ENCODE data around the gene ETHE1.

The ETHE1 gene

GRCh38 chr19:43488179-43488578 is 38.8 kb downstream of the ETHE1 start:
- TF ChIP-seq Cebpa-rat (IDR thresholded peaks at IDR 0.05): no peak
- Histone ChIP-seq H3K9ac (peak overlapping the region in 1 of 11 experiments; percentile 25; a peak in 1 of 22 replicates), H3K4me2 (peak overlapping the region; percentile 58 to 92 (median 83)), H3K36me3 (peaks cover 0 to 15% (median 5%) of the 10 kb centered on the region in 11 experiments; a peak in 10 of 22 replicates), H3K9me3 (replicated peaks in 1 of 11) (no peaks in the 10 kb centered on the region), H4K20me1 (no peaks in the 10 kb centered on the region), H3K4me3 (no peak overlapping the region), H3K27ac (peak overlapping the region in 9 of 11 experiments; percentile 9 to 70 (median 44); a peak in 14 of 22 replicates), H3K27me3 (no peaks in the 10 kb centered on the region), H3K4me1 (peaks cover 49 to 68% (median 56%) of the 10 kb centered on the region in 10 experiments)

- Histone ChIP-seq H3K27me3 (no peaks in the 10 kb centered on the region), H3K4me1 (peaks cover 47 to 58% (median 53%) of the 10 kb centered on the region in 10 experiments), H3K9ac (peak overlapping the region in 2 of 11 experiments; percentile 2 to 7; a peak in 1 of 22 replicates), H3K36me3 (peaks cover 0 to 14% (median 4%) of the 10 kb centered on the region in 11 experiments; a peak in 7 of 22 replicates), H4K20me1 (no peaks in the 10 kb centered on the region), H3K4me3 (no peak overlapping the region), H3K9me3 (replicated peaks in 1 of 11) (no peaks in the 10 kb centered on the region), H3K4me2 (peak overlapping the region in 9 of 11 experiments; percentile 58 to 92 (median 84); a peak in 17 of 22 replicates), H3K27ac (peak overlapping the region in 9 of 11 experiments; percentile 12 to 60 (median 48); a peak in 11 of 22 replicates)
- no peak for TF ChIP-seq Cebpa-rat (IDR thresholded peaks at IDR 0.05)
Observed at GRCh38 chr19:43486412-43486811, 40.6 kb downstream of the ETHE1 start.

DNA sequence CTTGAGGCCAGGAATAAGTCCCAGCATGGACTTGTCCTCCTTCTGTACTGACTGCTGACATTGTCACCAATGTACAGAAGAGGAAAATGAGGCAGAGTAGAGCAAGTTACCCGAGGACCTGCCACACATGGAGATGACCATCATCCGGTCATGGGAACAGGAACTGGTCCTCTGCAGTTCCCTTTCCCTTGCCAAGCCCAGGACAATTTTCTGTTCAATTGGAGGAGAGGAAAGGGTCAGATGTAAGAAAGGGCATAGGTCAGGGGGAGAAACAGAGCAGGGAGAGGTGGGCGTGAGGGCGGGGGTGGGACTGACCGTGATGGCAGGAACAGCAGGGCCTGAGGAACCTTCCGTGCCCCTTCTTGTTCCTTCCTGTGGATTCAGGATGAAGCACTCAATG is 41.0 kb downstream of the ETHE1 start:
- peak overlapping the region in 5 of 11 experiments; percentile 58 to 90 (median 83); a peak in 9 of 22 replicates for H3K4me2 ChIP-seq
- H3K27ac ChIP-seq: peak overlapping the region in 6 of 11 experiments; percentile 16 to 60 (median 49); a peak in 6 of 22 replicates
- H3K9me3 ChIP-seq (replicated peaks in 1 of 11): no peaks in the 10 kb centered on the region
- H3K27me3 ChIP-seq: no peaks in the 10 kb centered on the region
- H4K20me1 ChIP-seq: no peaks in the 10 kb centered on the region
- peaks cover 0 to 14% (median 4%) of the 10 kb centered on the region in 11 experiments; a peak in 8 of 22 replicates for H3K36me3 ChIP-seq
- peaks cover 42 to 54% (median 49%) of the 10 kb centered on the region in 10 experiments for H3K4me1 ChIP-seq
- no peak overlapping the region for H3K9ac ChIP-seq
- TF ChIP-seq Cebpa-rat (IDR thresholded peaks at IDR 0.05): no peak
- no peak overlapping the region for H3K4me3 ChIP-seq

- Histone ChIP-seq H3K36me3 (peaks cover 0 to 12% (median under 1%) of the 10 kb centered on the region in 11 experiments; a peak in 8 of 22 replicates), H3K4me3 (no peak overlapping the region), H3K27me3 (no peaks in the 10 kb centered on the region), H4K20me1 (no peaks in the 10 kb centered on the region), H3K27ac (no peak overlapping the region), H3K9me3 (replicated peaks in 1 of 11) (no peaks in the 10 kb centered on the region), H3K4me1 (peaks cover 16 to 28% (median 25%) of the 10 kb centered on the region in 10 experiments), H3K4me2 (no peak overlapping the region), H3K9ac (no peak overlapping the region)
- TF ChIP-seq Cebpa-rat (IDR thresholded peaks at IDR 0.05): no peak
Observed at GRCh38 chr19:43483281-43483680, 43.7 kb downstream of the ETHE1 start.

DNA sequence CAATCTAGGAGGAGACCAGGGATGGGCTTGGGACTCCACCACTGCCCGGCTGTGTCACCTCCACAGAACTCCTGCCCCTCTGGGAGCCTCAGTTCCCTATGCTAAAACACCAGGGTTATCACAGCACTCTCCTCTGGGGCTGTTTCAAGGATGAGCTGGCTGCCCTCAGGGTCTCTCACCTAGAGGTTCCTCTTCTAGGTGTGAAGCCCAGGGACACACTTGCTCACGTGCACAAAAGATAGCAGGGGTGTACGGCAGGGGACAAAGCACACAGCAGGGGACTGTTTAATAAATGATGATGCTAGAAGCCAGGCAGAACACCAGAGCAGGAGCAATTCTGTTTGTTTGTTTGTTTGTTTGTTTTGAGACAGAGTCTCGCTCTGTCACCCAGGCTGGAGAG is 44.8 kb downstream of the ETHE1 start:
- Histone ChIP-seq H3K4me2 (no peak overlapping the region), H3K9me3 (replicated peaks in 1 of 11) (no peaks in the 10 kb centered on the region), H3K27me3 (no peaks in the 10 kb centered on the region), H3K27ac (no peak overlapping the region), H3K9ac (0 out of 22 replicates have a peak overlapping the region, but pooled peaks of 1 of the 11 experiments have one; percentile 15), H3K36me3 (peaks cover 0 to 22% (median 10%) of the 10 kb centered on the region in 11 experiments; a peak in 15 of 22 replicates), H3K4me3 (no peak overlapping the region), H3K4me1 (peaks cover 6 to 17% (median 14%) of the 10 kb centered on the region in 10 experiments; a peak in 19 of 20 replicates), H4K20me1 (no peaks in the 10 kb centered on the region)
- TF ChIP-seq Cebpa-rat (IDR thresholded peaks at IDR 0.05): no peak

- Histone ChIP-seq H3K27me3 (no peaks in the 10 kb centered on the region), H3K4me3 (no peak overlapping the region), H3K27ac (no peak overlapping the region), H3K9me3 (replicated peaks in 1 of 11) (no peaks in the 10 kb centered on the region), H3K4me2 (no peak overlapping the region), H4K20me1 (no peaks in the 10 kb centered on the region), H3K9ac (0 out of 22 replicates have a peak overlapping the region, but pooled peaks of 1 of the 11 experiments have one; percentile 15), H3K36me3 (peaks cover 0 to 27% (median 10%) of the 10 kb centered on the region in 11 experiments; a peak in 15 of 22 replicates), H3K4me1 (peaks cover under 1 to 13% (median 9%) of the 10 kb centered on the region in 10 experiments; a peak in 18 of 20 replicates)
- TF ChIP-seq Cebpa-rat (IDR thresholded peaks at IDR 0.05): no peak
Observed at GRCh38 chr19:43481701-43482100, 45.3 kb downstream of the ETHE1 start.

GRCh38 chr19:43480574-43480973 is 46.4 kb downstream of the ETHE1 start:
- TF ChIP-seq Cebpa-rat (IDR thresholded peaks at IDR 0.05): no peak
- Histone ChIP-seq H3K27me3 (no peaks in the 10 kb centered on the region), H3K9me3 (replicated peaks in 1 of 11) (no peaks in the 10 kb centered on the region), H4K20me1 (no peaks in the 10 kb centered on the region), H3K27ac (no peak overlapping the region), H3K4me1 (peaks cover 4 to 7% (median 6%) of the 10 kb centered on the region in 10 experiments; a peak in 19 of 20 replicates), H3K4me3 (no peak overlapping the region), H3K9ac (no peak overlapping the region), H3K36me3 (peaks cover 0 to 35% (median 14%) of the 10 kb centered on the region in 11 experiments; a peak in 14 of 22 replicates), H3K4me2 (no peak overlapping the region)

- Histone ChIP-seq H4K20me1 (no peaks in the 10 kb centered on the region), H3K4me3 (no peak overlapping the region), H3K27ac (no peak overlapping the region), H3K27me3 (no peaks in the 10 kb centered on the region), H3K9me3 (replicated peaks in 1 of 11) (no peaks in the 10 kb centered on the region), H3K4me2 (no peak overlapping the region), H3K4me1 (peaks cover 8 to 12% (median 10%) of the 10 kb centered on the region in 10 experiments), H3K36me3 (peaks cover 0 to 35% (median 14%) of the 10 kb centered on the region in 11 experiments; a peak in 14 of 22 replicates), H3K9ac (no peak overlapping the region)
- no peak for TF ChIP-seq Cebpa-rat (IDR thresholded peaks at IDR 0.05)
Observed at GRCh38 chr19:43479961-43480561, 46.9 kb downstream of the ETHE1 start.

DNA sequence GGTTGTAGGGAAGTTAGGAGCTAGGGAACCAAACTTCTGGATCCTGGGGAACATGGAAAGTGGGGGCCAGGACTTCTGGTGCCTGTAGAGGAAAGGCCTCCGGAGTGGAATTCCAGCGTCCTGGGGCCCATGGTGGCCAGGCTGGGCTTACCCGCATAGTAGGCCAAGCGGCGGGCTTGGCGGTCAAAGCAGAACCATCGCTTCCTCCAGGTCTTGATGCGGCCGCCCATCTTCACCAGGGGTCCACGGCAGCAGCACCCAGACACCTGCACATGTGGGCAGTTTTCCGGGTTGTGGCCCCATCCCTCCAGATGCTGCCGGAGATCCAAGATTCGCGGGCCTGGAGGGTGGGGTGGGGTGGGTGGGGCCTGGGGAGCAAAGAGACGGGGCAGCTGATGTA is 47.8 kb downstream of the ETHE1 start:
- Histone ChIP-seq H3K36me3 (peaks cover 0 to 35% (median 11%) of the 10 kb centered on the region in 11 experiments; a peak in 14 of 22 replicates), H3K9me3 (replicated peaks in 1 of 11) (no peaks in the 10 kb centered on the region), H3K4me2 (no peak overlapping the region), H3K27me3 (no peaks in the 10 kb centered on the region), H3K9ac (no peak overlapping the region), H4K20me1 (no peaks in the 10 kb centered on the region), H3K27ac (no peak overlapping the region; a peak in 1 of 22 replicates), H3K4me1 (peaks cover 13 to 21% (median 18%) of the 10 kb centered on the region in 10 experiments), H3K4me3 (no peak overlapping the region)
- TF ChIP-seq Cebpa-rat (IDR thresholded peaks at IDR 0.05): no peak

Measured in BLaER1 treated with 17β-estradiol and CSF1 and Interleukin-3, amounts not matched to agents 10 nM and 100 nM (cell line).